Measurements from ENCODE around the gene STK11. TPM values are rescaled to one million over a fixed set of nuclear protein-coding genes. Genes with fewer than 3 reads are reported as not detected.

STK11 gene
- total RNA-seq, 2 experiments from 2014 or later: 76.5 to 78.4 TPM

DNA sequence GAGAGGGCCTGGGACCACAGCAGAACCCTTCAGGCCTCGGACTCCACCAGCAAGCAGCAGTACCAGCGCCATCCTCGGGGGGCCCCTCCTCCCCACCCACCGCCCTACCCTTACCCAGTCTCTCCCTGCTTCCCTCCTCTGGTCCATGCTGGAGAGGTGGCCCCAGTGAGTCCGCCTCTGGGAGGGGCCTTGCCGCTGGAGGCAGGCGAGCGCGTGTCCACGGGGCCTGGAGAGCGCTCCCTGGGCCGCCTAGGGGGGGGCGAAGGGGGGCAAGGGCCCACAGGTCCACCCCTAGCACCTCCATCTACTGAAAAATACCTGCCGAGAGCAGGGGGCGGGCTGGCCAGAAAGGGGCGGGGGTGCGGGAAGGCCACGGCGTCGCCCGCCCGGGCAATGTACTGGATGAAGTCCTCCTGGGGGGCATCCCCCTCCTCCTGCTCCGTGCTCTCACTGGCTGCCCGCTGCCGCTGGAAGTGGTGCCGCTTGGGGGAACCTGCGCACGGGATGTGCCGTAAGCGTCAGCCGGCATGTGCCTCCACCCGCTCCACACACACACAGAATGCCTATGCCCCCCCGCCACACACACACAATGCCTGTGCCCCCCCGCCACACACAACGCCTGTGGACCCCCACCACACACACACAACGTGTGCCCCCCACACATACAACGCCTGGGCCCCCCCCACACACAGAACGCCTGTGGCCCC is 25.4 kb downstream of the STK11 start:
- H4K20me1 ChIP-seq (ENCODE audit: insufficient read depth, low read length): no peaks in the 10 kb centered on the region
- no peak overlapping the region for H3K27ac ChIP-seq (ENCODE audit: low read depth, low read length, poor library complexity, severe bottlenecking)
- no peak for TF ChIP-seq CTCF (conservative IDR thresholded peaks at IDR 0.05; ENCODE audit: low read length)
- TF ChIP-seq EZH2phosphoT487 (IDR thresholded peaks at IDR 0.05; ENCODE audit: borderline replicate concordance, low read depth, low read length): no peak
- no peaks in the 10 kb centered on the region for H3K9me2 ChIP-seq (ENCODE audit: insufficient read depth, low read length)
- no peak overlapping the region for H3K4me2 ChIP-seq (ENCODE audit: low read length)
- H3K36me3 ChIP-seq (ENCODE audit: insufficient read depth, low read length): peaks cover 23% of the 10 kb centered on the region
- BruUV-seq (replicated peaks): no TSS peak
- H3K79me2 ChIP-seq (ENCODE audit: insufficient read depth, low read depth, low read length): no peaks in the 10 kb centered on the region
- no peaks in the 10 kb centered on the region for H3K4me1 ChIP-seq (ENCODE audit: insufficient read depth, low read length, poor library complexity, severe bottlenecking)
- DNase-seq (ENCODE audit: low spot score): no peak
- no peak overlapping the region for H2AFZ ChIP-seq (ENCODE audit: low read length)
- intact Hi-C loops (cut with micrococcal nuclease; ENCODE audit: unreplicated experiment): no loop called here
- no peak overlapping the region for H3K4me3 ChIP-seq (ENCODE audit: low read depth, low read length, poor library complexity, severe bottlenecking)
- ChIA-PET POLR2A (no interaction called here), CTCF (ENCODE audit: unreplicated experiment) (no interaction called here)
- no peaks in the 10 kb centered on the region for H3K9me3 ChIP-seq (ENCODE audit: low read length)

GRCh38 chr19:1231729-1232637 is 26.4 kb downstream of the STK11 start:
- no peak for DNase-seq (ENCODE audit: low spot score)
- BruUV-seq (replicated peaks): no TSS peak
- ChIA-PET POLR2A (interaction anchor here (0.5 kb wide), 1 partner anchor 1804 kb away, joined by 4 read pairs; no protein-coding TSS in a partner anchor), CTCF (ENCODE audit: unreplicated experiment) (no interaction called here)
- no peak overlapping the region for H2AFZ ChIP-seq (ENCODE audit: low read length)
- H3K79me2 ChIP-seq (ENCODE audit: insufficient read depth, low read depth, low read length): no peaks in the 10 kb centered on the region
- peaks cover 14% of the 10 kb centered on the region for H3K36me3 ChIP-seq (ENCODE audit: insufficient read depth, low read length)
- no peaks in the 10 kb centered on the region for H4K20me1 ChIP-seq (ENCODE audit: insufficient read depth, low read length)
- H3K4me1 ChIP-seq (ENCODE audit: insufficient read depth, low read length, poor library complexity, severe bottlenecking): no peaks in the 10 kb centered on the region
- H3K27ac ChIP-seq (ENCODE audit: low read depth, low read length, poor library complexity, severe bottlenecking): no peak overlapping the region
- no peak overlapping the region for H3K4me2 ChIP-seq (ENCODE audit: low read length)
- no peaks in the 10 kb centered on the region for H3K9me3 ChIP-seq (ENCODE audit: low read length)
- no peaks in the 10 kb centered on the region for H3K9me2 ChIP-seq (ENCODE audit: insufficient read depth, low read length)
- TF ChIP-seq CTCF (conservative IDR thresholded peaks at IDR 0.05; ENCODE audit: low read length): no peak
- no peak for TF ChIP-seq EZH2phosphoT487 (IDR thresholded peaks at IDR 0.05; ENCODE audit: borderline replicate concordance, low read depth, low read length)
- intact Hi-C loops (cut with micrococcal nuclease; ENCODE audit: unreplicated experiment): no loop called here
- no peak overlapping the region for H3K4me3 ChIP-seq (ENCODE audit: low read depth, low read length, poor library complexity, severe bottlenecking)
